A673 (cell line): ENCODE data around the gene CDK14.

Experiments used
- EZH2 ChIP-seq: fragments of 200-600 bp; sonication (generic); IDR thresholded peaks from 2 replicates; pipeline ENCODE4 v1.6.1; 2017; ENCODE audit warnings: borderline replicate concordance, low read depth, mild to moderate bottlenecking, mixed read lengths, antibody characterized with exemption, low read length; ENCODE audit not compliant: poor library complexity, severe bottlenecking
- TF ChIP-seq, protein P1 (sequence below): fragments of 300-800, 200-600 bp; sonication (generic); conservative IDR thresholded peaks from 2 replicates; pipeline ENCODE4 v1.5.1; 2017; ENCODE audit warnings: low read depth, mild to moderate bottlenecking, antibody characterized with exemption, low read length, moderate library complexity, mixed read lengths

DNA sequence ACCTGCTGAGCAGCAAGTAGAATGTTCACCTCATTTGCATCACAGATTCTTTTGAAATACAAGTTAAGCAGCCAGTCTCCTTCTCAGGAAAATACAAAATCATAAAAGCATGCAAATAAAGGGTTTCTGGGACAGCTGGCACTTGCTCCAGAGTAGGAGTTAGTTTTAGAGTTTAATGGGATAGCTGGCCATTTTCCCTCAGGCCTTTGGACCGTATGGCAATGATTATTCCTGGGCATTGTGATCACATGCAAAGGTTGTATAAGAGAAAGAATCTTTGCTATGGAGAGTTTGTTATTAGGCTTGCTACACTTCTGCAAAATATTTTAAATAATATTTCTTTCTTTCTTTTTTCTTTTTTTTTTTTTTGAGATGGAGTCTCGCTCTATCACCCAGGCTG lies 240.8 kb downstream of the CDK14 start:
- TF ChIP-seq, protein P1, sequence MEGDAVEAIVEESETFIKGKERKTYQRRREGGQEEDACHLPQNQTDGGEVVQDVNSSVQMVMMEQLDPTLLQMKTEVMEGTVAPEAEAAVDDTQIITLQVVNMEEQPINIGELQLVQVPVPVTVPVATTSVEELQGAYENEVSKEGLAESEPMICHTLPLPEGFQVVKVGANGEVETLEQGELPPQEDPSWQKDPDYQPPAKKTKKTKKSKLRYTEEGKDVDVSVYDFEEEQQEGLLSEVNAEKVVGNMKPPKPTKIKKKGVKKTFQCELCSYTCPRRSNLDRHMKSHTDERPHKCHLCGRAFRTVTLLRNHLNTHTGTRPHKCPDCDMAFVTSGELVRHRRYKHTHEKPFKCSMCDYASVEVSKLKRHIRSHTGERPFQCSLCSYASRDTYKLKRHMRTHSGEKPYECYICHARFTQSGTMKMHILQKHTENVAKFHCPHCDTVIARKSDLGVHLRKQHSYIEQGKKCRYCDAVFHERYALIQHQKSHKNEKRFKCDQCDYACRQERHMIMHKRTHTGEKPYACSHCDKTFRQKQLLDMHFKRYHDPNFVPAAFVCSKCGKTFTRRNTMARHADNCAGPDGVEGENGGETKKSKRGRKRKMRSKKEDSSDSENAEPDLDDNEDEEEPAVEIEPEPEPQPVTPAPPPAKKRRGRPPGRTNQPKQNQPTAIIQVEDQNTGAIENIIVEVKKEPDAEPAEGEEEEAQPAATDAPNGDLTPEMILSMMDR, result no peak
- TF ChIP-seq EZH2, result no peak
